ENCODE results near the gene LGMN. TPM values are rescaled to one million over a fixed set of nuclear protein-coding genes. Genes with fewer than 3 reads are reported as not detected.

LGMN gene
- total RNA-seq, 1 donor from 2014 or later, result 34.0 TPM

GRCh38 chr14:92734618-92735017, 13.8 kb downstream of the LGMN start:
- DNase-seq (ENCODE audit: low read depth) (no peak), FAIRE-seq (no peak)
- no peak overlapping the region for H3K4me3 ChIP-seq (ENCODE audit: low read depth, low read length)
- TF ChIP-seq CTCF (IDR thresholded peaks at IDR 0.05; ENCODE audit: insufficient read depth, low read length, severe bottlenecking), result no peak
- peaks cover 4% of the 10 kb centered on the region for H3K36me3 ChIP-seq (ENCODE audit: control insufficient read depth, insufficient read depth, low read length)
- no peaks in the 10 kb centered on the region for H3K27me3 ChIP-seq (ENCODE audit: control insufficient read depth, insufficient read depth, low read length)

GRCh38 chr14:92733007-92733406, 15.4 kb downstream of the LGMN start:
- DNase-seq (ENCODE audit: low read depth) (no peak), FAIRE-seq (no peak)
- peaks cover 4% of the 10 kb centered on the region for H3K36me3 ChIP-seq (ENCODE audit: control insufficient read depth, insufficient read depth, low read length)
- no peak overlapping the region for H3K4me3 ChIP-seq (ENCODE audit: low read depth, low read length)
- TF ChIP-seq CTCF (IDR thresholded peaks at IDR 0.05; ENCODE audit: insufficient read depth, low read length, severe bottlenecking), result no peak
- no peaks in the 10 kb centered on the region for H3K27me3 ChIP-seq (ENCODE audit: control insufficient read depth, insufficient read depth, low read length)

GRCh38 chr14:92731622-92732115, 16.8 kb downstream of the LGMN start:
- H3K36me3 ChIP-seq (ENCODE audit: control insufficient read depth, insufficient read depth, low read length), result peaks cover 4% of the 10 kb centered on the region
- H3K27me3 ChIP-seq (ENCODE audit: control insufficient read depth, insufficient read depth, low read length), result no peaks in the 10 kb centered on the region
- FAIRE-seq, result no peak
- no peak overlapping the region for H3K4me3 ChIP-seq (ENCODE audit: low read depth, low read length)
- TF ChIP-seq CTCF (IDR thresholded peaks at IDR 0.05; ENCODE audit: insufficient read depth, low read length, severe bottlenecking), result no peak
- DNase-seq (ENCODE audit: low read depth), result no peak

- FAIRE-seq (no peak), DNase-seq (ENCODE audit: low read depth) (peak; percentile 48)
- Histone ChIP-seq H3K4me3 (ENCODE audit: low read depth, low read length) (no peak overlapping the region), H3K36me3 (ENCODE audit: control insufficient read depth, insufficient read depth, low read length) (peaks cover 4% of the 10 kb centered on the region), H3K27me3 (ENCODE audit: control insufficient read depth, insufficient read depth, low read length) (no peaks in the 10 kb centered on the region)
- no peak for TF ChIP-seq CTCF (IDR thresholded peaks at IDR 0.05; ENCODE audit: insufficient read depth, low read length, severe bottlenecking)
Observed at GRCh38 chr14:92729634-92730358, 18.6 kb downstream of the LGMN start.

- H3K4me3 ChIP-seq (ENCODE audit: low read depth, low read length), result no peak overlapping the region
- no peaks in the 10 kb centered on the region for H3K27me3 ChIP-seq (ENCODE audit: control insufficient read depth, insufficient read depth, low read length)
- TF ChIP-seq CTCF (IDR thresholded peaks at IDR 0.05; ENCODE audit: insufficient read depth, low read length, severe bottlenecking), result no peak
- peaks cover 4% of the 10 kb centered on the region for H3K36me3 ChIP-seq (ENCODE audit: control insufficient read depth, insufficient read depth, low read length)
- FAIRE-seq, result peak; percentile 62
- DNase-seq (ENCODE audit: low read depth), result peak; percentile 88
Observed at GRCh38 chr14:92728759-92729364, 19.6 kb downstream of the LGMN start.
